SIG-M5 treated with dmso at 0.1 percent for 504 hours (cell line): ENCODE measurements around the gene TPM4.
"Not testable (repeated sequence)": the region's sequence is repeated elsewhere in the genome, so short reads cannot be mapped to it uniquely, and the experiment has no call there.

ENCODE experiments used
- DNase-seq: peaks from one replicate; lab custom pipeline; 2025; ENCODE audit not compliant: unreplicated experiment; lab: John Stamatoyannopoulos, UW

TPM4 gene

GRCh38 chr19:16076154-16076957 is at the start of gene TPM4:
Gene TPM4, plus strand, starts transcription at chr19:16076495. Its CDS starts 71 bp downstream, at chr19:16076566.
- peak; percentile 84 for DNase-seq

DNA sequence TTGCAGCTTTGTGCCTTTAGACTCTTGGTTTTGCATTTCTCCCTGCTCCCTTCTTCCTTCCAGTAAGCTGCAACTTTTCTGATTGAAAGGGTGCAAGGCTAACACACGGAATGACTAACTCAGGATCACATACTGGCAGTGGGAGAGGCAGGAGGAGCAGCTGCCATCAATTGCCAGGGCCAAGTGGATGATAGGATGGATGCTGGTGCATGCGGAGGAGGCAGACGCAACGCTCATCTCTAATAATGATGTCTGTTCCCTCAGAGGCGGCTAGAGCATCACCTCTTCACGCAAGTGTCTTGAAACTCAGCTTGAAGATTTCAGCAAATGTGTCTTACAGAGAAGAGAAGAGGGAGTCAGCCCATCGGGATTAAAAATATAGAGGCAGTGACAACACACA is 49.5 kb upstream of the TPM4 start:
- no peak for DNase-seq

DNA sequence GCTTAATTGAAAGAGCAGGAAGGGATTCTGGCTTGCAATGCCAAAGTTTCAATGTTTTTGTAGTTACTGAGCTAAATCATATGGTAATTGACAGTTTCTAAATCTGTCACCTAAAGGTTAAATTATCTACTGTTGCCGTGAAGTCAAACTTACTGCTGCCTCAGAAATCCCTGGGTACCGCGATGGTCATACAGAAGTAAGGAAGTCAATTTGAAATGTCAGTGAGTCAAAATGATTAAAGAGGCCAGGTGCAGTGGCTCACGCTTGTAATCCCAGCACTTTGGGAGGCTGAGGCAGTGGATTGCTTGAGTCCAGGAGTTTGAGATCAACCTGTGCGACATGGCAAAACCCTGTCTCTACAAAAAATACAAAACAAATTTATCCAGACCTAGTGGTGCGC is 48.8 kb upstream of the TPM4 start:
- no peak for DNase-seq

DNA sequence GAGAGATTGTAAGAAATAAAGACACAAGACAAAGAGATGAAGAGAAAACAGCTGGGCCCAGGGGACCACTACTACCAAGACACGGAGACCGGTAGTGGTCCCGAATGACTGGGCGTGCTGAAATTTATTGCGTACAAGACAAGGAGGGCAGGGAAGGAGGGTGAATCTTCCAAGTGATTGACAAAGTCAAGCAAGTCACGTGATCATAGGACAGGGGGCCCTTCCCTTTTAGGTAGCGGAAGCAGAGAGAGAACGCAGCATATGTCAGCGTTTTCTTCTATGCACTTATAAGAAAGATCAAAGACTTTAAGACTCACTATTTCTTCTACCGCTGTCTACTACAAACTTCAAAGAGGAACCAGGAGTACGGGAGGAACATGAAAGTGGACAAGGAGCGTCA is 46.1 kb upstream of the TPM4 start:
- not testable (repeated sequence) for DNase-seq

GRCh38 chr19:16030964-16031871 is 45.1 kb upstream of the TPM4 start:
- DNase-seq: no peak

- DNase-seq: no peak
These were observed 44.5 kb upstream of the TPM4 start for GRCh38 chr19:16031872-16032200.

- DNase-seq: no peak
These were observed 43.7 kb upstream of the TPM4 start for GRCh38 chr19:16032509-16033135.

- DNase-seq: no peak
These were observed 43.2 kb upstream of the TPM4 start for GRCh38 chr19:16033136-16033530.

- no peak for DNase-seq
These were observed 42.6 kb upstream of the TPM4 start for GRCh38 chr19:16033721-16034120.

- no peak for DNase-seq
These were observed 42.1 kb upstream of the TPM4 start for GRCh38 chr19:16034180-16034579.

- no peak for DNase-seq
These were observed 41.2 kb upstream of the TPM4 start for GRCh38 chr19:16034958-16035560.

DNA sequence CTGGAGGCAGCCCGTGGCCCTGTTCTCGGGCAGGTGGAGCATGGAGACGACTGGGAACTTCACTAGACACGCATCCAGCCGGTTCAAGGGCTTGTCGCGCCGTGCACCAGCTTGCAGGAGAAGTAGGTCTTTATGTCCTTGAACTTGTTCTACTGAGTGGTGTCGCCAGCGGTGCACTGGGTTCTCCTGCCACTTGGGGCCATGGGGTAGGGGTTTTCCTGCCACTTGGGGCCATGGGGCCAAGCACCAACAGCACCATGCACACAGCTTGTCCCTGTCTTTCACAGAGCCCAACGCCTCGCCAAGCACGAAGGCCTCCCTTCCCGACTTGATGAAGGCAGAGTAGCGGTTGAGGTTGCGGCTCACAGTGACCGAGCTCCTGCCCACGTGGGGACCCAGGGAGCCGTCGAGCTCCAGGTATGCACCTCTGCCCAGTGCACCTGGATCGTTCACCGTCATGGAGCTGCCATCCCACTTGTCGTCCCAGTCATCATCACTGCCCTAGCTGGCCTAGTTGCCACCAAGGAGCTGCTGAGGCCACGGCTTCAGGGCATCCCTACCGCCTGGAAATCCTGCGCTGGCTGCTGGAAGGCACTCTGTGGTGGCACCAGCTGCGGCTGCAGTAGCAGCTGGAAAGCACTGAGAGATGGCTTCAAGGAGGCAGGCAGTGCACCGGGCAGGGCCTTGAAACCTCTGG is 40.5 kb upstream of the TPM4 start:
- DNase-seq: no peak

DNA sequence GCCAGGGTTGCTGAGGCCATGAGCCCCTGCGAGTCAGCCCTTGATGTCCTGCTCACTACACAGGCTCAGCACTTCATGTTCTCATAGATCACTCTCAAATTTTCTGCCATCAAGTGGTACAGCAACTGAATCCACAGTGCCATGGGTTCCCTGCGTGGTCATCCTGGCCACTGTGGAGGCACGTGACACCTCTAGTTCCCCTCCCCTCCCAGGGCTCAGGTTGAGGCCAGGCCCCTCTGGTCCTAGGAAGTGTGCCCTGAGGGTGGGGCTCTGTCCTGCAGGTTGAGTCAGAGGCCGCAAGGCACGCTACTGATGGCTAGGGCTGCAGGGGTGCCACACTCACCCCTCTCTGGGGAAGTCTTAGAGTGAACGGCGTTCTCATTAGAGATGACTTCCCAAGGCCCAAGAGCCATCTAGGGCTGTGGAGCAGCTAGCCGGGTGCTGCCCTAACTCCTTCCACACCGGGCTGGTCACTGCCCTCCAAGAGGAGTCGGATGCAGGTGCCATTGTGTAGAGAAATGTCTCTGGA is 39.8 kb upstream of the TPM4 start:
- no peak for DNase-seq

- no peak for DNase-seq
These were observed 39.4 kb upstream of the TPM4 start for GRCh38 chr19:16036941-16037340.

- DNase-seq: no peak
These were observed 38.7 kb upstream of the TPM4 start for GRCh38 chr19:16037424-16038195.

GRCh38 chr19:16038196-16038695 is 38.0 kb upstream of the TPM4 start:
- DNase-seq: no peak

GRCh38 chr19:16039081-16039480 is 37.2 kb upstream of the TPM4 start:
- no peak for DNase-seq

DNA sequence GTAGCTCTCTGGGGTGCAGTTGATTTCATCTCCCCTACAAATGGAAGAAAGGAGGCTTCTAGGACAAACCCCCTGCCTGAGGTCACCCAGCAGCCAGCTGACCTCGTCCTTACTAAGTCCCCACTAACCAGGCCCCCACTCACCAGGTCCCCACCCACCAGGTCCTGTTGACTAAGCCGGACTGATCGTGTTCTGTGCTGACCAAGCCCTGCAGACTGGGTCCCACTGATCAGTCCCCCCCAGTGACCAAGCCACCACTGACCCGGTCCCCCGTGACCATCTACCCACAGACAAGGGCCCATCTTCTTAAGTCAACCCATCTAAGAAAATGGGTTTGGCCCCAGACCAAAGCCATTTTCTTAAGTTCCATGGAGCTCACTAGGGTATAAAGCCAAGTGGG is 36.8 kb upstream of the TPM4 start:
- no peak for DNase-seq

- peak; percentile 5 for DNase-seq
These were observed 35.7 kb upstream of the TPM4 start for GRCh38 chr19:16040642-16041041.
